NT2/D1 (cell line): ENCODE results near the gene TARBP2.

Experiments
- DNase-seq: peaks from one replicate; pipeline ENCODE4 v3.0.0-alpha.2; 2011; ENCODE audit warnings: low read depth, low spot score
- H3K27me3 ChIP-seq: 2 replicates; pipeline ENCODE4 v1.6.0; 2011; ENCODE audit warnings: mild to moderate bottlenecking; ENCODE audit not compliant: insufficient read length, insufficient read depth
- H3K36me3 ChIP-seq: 2 replicates; pipeline ENCODE4 v1.6.1; 2011; ENCODE audit warnings: mild to moderate bottlenecking, low read length, mixed read lengths; ENCODE audit not compliant: insufficient read depth, insufficient read length
- H3K4me1 ChIP-seq: 2 replicates; pipeline ENCODE4 v1.5.1; 2011; ENCODE audit not compliant: insufficient read depth, insufficient read length
- H3K4me3 ChIP-seq: 2 replicates; pipeline ENCODE4 v1.5.1; 2011; ENCODE audit warnings: low read depth; ENCODE audit not compliant: insufficient read length
- H3K9ac ChIP-seq: 2 replicates; pipeline ENCODE4 v1.6.0; 2011; ENCODE audit warnings: low read depth; ENCODE audit not compliant: insufficient read length
- H3K9me3 ChIP-seq: 2 replicates; pipeline ENCODE4 v1.5.1; 2011; ENCODE audit warnings: mild to moderate bottlenecking, low read length; ENCODE audit not compliant: insufficient read depth
- SUZ12 ChIP-seq: IDR thresholded peaks from 2 replicates; pipeline ENCODE4 v1.6.1; 2011; ENCODE audit not compliant: insufficient read length, insufficient read depth; ENCODE audit errors: extremely low read depth
- YY1 ChIP-seq: IDR thresholded peaks from 2 replicates; pipeline ENCODE4 v1.6.1; 2011; ENCODE audit not compliant: insufficient read length, insufficient read depth
- ZNF274 ChIP-seq: IDR thresholded peaks from 2 replicates; pipeline ENCODE4 v1.6.1; 2011; ENCODE audit warnings: mild to moderate bottlenecking, low read depth, low read length

TARBP2 gene

GRCh38 chr12:53498235-53498630, 2.9 kb upstream of the TARBP2 start:
- no peak for TF ChIP-seq SUZ12
- no peak for TF ChIP-seq YY1
- no peak for TF ChIP-seq ZNF274
- Histone ChIP-seq H3K4me3 (no peak overlapping the region), H3K9me3 (peaks cover 4% of the 10 kb centered on the region; the same call in 1 of the 2 replicates), H3K9ac (no peak overlapping the region), H3K27me3 (no peaks in the 10 kb centered on the region), H3K36me3 (peaks cover 13% of the 10 kb centered on the region), H3K4me1 (peaks cover 23% of the 10 kb centered on the region)
- no peak for DNase-seq

GRCh38 chr12:53499266-53500141, 1.6 kb upstream of the TARBP2 start, which contains the start of gene MAP3K12:
Gene MAP3K12, minus strand, starts transcription at chr12:53499458. Its CDS starts 12,067 bp downstream, at chr12:53487391.
- no peak for DNase-seq
- Histone ChIP-seq H3K4me1 (peaks cover 15% of the 10 kb centered on the region), H3K9ac (peak within 1 kb of the TSS; percentile 87), H3K4me3 (peak within 1 kb of the TSS; percentile 35), H3K9me3 (peaks cover 4% of the 10 kb centered on the region; the same call in 1 of the 2 replicates), H3K27me3 (no peaks in the 10 kb centered on the region), H3K36me3 (peaks cover 26% of the 10 kb centered on the region)
- TF ChIP-seq ZNF274: no peak
- no peak for TF ChIP-seq YY1
- no peak for TF ChIP-seq SUZ12

- H3K4me3 ChIP-seq: peak overlapping the region; percentile 35
- no peaks in the 10 kb centered on the region for H3K27me3 ChIP-seq
- DNase-seq: no peak
- peaks cover 14% of the 10 kb centered on the region for H3K4me1 ChIP-seq
- H3K36me3 ChIP-seq: peaks cover 34% of the 10 kb centered on the region
- peak overlapping the region; percentile 83 for H3K9ac ChIP-seq
- no peak for TF ChIP-seq ZNF274
- TF ChIP-seq YY1: no peak
- no peak for TF ChIP-seq SUZ12
- H3K9me3 ChIP-seq: peaks cover 4% of the 10 kb centered on the region; the same call in 1 of the 2 replicates
Measured at GRCh38 chr12:53500142-53500775, 824 bp upstream of the TARBP2 start.

- Histone ChIP-seq H3K4me3 (peak overlapping the region; percentile 88), H3K27me3 (no peaks in the 10 kb centered on the region), H3K9ac (peak overlapping the region; percentile 98), H3K9me3 (peaks cover 4% of the 10 kb centered on the region; the same call in 1 of the 2 replicates), H3K4me1 (peaks cover 10% of the 10 kb centered on the region), H3K36me3 (peaks cover 48% of the 10 kb centered on the region)
- no peak for TF ChIP-seq ZNF274
- TF ChIP-seq YY1: no peak
- TF ChIP-seq SUZ12: no peak
- DNase-seq: no peak
Measured at GRCh38 chr12:53501615-53502181, 615 bp downstream of the TARBP2 start.

GRCh38 chr12:53502331-53502730, 1.2 kb downstream of the TARBP2 start:
- TF ChIP-seq YY1 (no peak), SUZ12 (no peak), ZNF274 (no peak)
- peak overlapping the region; percentile 88 for H3K4me3 ChIP-seq
- peaks cover 54% of the 10 kb centered on the region for H3K36me3 ChIP-seq
- H3K9me3 ChIP-seq: peaks cover 4% of the 10 kb centered on the region; the same call in 1 of the 2 replicates
- peaks cover 13% of the 10 kb centered on the region for H3K4me1 ChIP-seq
- no peak overlapping the region for H3K9ac ChIP-seq
- no peaks in the 10 kb centered on the region for H3K27me3 ChIP-seq
- no peak for DNase-seq

- H3K36me3 ChIP-seq: peaks cover 59% of the 10 kb centered on the region
- no peaks in the 10 kb centered on the region for H3K27me3 ChIP-seq
- TF ChIP-seq YY1: no peak
- TF ChIP-seq ZNF274: no peak
- no peak for TF ChIP-seq SUZ12
- H3K9ac ChIP-seq: no peak overlapping the region
- no peak for DNase-seq
- peaks cover 4% of the 10 kb centered on the region; the same call in 1 of the 2 replicates for H3K9me3 ChIP-seq
- H3K4me1 ChIP-seq: peaks cover 13% of the 10 kb centered on the region
- H3K4me3 ChIP-seq: no peak overlapping the region
Measured at GRCh38 chr12:53502983-53503728, 2.1 kb downstream of the TARBP2 start.
